Keratinocyte (primary cell): Measurements from ENCODE around the gene RYR1.

Experiments
- EZH2 ChIP-seq: IDR thresholded peaks from one replicate; pipeline ENCODE4 v1.6.1; 2012; ENCODE audit warnings: inconsistent platforms, mild to moderate bottlenecking, low read length, moderate library complexity
- TF ChIP-seq, protein P1 (sequence below), 3 experiments: IDR thresholded peaks in 1 of 3; conservative IDR thresholded peaks in 1 of 3; optimal IDR thresholded peaks in 1 of 3; 2 replicates in 2 of 3; 3 replicates in 1 of 3; pipeline versions ENCODE3 to v1.5.1; 2011; ENCODE audit warnings: low read length in 3 of 3, mild to moderate bottlenecking in 3 of 3, moderate library complexity in 2 of 3, control low read depth in 1 of 3, inconsistent platforms in 1 of 3; ENCODE audit not compliant: insufficient read depth in 2 of 3; ENCODE audit errors: extremely low read depth in 1 of 3

DNA sequence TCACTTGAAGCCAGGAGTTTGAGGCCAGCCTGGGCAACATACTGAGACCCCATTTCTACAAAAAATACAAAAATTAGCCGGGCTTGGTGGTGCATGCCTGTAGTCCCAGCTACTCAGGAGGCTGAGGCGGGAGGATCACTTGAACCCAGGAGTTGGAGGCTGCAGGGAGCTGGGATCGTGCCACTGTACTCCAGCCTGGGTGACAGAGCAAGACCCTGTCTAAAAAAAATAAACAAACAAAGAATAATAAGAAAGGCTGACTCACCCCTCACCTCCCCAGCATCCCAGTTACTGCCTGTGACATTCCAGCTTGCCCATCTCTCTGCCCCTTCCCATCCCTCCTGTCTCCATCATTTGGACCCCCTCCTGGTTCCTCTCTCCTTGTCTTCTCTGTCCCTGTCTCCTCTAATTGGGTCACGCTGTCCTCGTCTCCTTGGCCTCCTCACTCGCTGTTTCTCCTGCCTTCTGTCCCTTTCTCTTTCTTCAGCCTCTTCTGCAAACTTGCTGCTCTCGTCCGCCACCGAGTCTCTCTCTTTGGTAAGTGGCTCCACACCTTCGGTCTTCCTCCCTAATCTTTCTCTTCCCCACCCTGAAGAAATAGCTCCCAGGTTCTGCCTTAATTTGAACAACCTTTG lies 77.7 kb downstream of the RYR1 start:
- TF ChIP-seq, protein P1, sequence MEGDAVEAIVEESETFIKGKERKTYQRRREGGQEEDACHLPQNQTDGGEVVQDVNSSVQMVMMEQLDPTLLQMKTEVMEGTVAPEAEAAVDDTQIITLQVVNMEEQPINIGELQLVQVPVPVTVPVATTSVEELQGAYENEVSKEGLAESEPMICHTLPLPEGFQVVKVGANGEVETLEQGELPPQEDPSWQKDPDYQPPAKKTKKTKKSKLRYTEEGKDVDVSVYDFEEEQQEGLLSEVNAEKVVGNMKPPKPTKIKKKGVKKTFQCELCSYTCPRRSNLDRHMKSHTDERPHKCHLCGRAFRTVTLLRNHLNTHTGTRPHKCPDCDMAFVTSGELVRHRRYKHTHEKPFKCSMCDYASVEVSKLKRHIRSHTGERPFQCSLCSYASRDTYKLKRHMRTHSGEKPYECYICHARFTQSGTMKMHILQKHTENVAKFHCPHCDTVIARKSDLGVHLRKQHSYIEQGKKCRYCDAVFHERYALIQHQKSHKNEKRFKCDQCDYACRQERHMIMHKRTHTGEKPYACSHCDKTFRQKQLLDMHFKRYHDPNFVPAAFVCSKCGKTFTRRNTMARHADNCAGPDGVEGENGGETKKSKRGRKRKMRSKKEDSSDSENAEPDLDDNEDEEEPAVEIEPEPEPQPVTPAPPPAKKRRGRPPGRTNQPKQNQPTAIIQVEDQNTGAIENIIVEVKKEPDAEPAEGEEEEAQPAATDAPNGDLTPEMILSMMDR (optimal IDR thresholded peaks at IDR 0.05 in 1 of 3, IDR thresholded peaks at IDR 0.05 in 1 of 3, conservative IDR thresholded peaks at IDR 0.05 in 1 of 3; ENCODE audit: extremely low read depth in 1 of 3, insufficient read depth in 2 of 3, low read length in 3 of 3), result no peak
- no peak for TF ChIP-seq EZH2
